ENCODE measurements around the gene ATG9A. TPM values are rescaled to one million over a fixed set of nuclear protein-coding genes. Genes with fewer than 3 reads are reported as not detected.
"Not testable (repeated sequence)": the region's sequence is repeated elsewhere in the genome, so short reads cannot be mapped to it uniquely, and the experiment has no call there.

The ATG9A gene
- total RNA-seq, 1 donor from 2014 or later = 40.6 TPM

DNA sequence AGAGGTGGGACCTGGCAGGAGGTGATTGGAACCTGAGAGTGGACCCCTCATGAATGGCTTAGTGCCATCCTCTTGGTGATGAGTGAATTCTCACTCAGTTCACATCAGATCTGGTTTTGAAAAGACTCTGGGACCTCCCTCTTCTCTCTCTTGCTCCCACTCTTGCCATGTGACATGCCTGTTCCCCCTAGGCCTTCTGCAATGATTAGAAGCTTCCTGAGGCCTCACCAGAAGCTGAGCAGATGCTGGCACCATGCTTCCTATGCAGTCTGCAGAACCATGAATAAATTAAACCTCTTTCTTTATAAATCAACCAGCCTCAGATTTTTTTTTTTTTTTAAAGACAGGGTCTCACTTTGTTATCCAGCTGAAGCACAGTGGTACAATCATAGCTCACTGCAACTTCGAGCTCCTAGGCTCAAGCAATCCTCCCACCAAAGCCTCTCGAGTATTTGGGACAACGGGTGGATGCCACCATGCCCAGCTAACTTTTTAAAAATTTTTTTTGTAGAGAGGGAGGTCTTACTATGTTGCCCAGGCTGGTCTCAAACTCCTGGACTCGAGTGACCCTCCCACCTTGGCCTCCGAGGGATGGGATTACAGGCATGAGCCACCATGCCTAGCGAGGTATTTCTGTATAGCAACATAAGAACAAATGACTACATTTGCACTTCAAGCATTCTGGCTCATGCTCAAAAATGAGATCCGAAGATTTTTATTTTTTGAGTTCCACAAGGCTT is 24.8 kb downstream of the ATG9A start:
- H3K4me3 Mint-ChIP-seq = no peak overlapping the region
- peaks cover under 1% of the 10 kb centered on the region for H3K27me3 Mint-ChIP-seq (ENCODE audit: low read depth)
- TF ChIP-seq, protein P1, sequence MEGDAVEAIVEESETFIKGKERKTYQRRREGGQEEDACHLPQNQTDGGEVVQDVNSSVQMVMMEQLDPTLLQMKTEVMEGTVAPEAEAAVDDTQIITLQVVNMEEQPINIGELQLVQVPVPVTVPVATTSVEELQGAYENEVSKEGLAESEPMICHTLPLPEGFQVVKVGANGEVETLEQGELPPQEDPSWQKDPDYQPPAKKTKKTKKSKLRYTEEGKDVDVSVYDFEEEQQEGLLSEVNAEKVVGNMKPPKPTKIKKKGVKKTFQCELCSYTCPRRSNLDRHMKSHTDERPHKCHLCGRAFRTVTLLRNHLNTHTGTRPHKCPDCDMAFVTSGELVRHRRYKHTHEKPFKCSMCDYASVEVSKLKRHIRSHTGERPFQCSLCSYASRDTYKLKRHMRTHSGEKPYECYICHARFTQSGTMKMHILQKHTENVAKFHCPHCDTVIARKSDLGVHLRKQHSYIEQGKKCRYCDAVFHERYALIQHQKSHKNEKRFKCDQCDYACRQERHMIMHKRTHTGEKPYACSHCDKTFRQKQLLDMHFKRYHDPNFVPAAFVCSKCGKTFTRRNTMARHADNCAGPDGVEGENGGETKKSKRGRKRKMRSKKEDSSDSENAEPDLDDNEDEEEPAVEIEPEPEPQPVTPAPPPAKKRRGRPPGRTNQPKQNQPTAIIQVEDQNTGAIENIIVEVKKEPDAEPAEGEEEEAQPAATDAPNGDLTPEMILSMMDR (IDR thresholded peaks at IDR 0.05; ENCODE audit: unreplicated experiment) = no peak
- peak overlapping the region; percentile 34 for H3K27ac Mint-ChIP-seq
- H3K4me1 Mint-ChIP-seq = peaks cover 18% of the 10 kb centered on the region
- DNase-seq (ENCODE audit: low spot score in 2 of 2, unreplicated experiment in 2 of 2) = no peak
- no peaks in the 10 kb centered on the region for H3K9me3 Mint-ChIP-seq
- H3K36me3 Mint-ChIP-seq = peaks cover 1% of the 10 kb centered on the region

DNA sequence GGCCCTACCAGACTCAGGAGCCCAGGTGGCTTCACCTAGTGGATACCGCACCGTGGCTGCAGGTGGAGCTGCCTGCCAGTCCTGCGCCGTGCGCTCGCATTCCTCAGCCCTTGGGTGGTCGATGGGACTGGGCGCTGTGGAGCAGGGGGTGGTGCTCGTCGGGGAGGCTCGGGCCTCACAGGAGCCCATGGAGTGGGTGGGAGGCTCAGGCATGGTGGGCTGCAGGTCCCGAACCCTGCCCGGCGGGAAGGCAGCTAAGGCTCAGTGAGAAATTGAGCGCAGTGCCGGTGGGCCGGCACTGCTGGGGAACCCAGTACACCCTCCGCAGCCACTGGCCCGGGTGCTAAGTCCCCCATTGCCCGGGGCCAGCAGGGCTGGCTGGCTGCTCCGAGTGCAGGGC is 28.1 kb downstream of the ATG9A start:
- H3K27ac Mint-ChIP-seq; H3K4me3 Mint-ChIP-seq; DNase-seq (ENCODE audit: low spot score in 2 of 2, unreplicated experiment in 2 of 2); H3K9me3 Mint-ChIP-seq; H3K4me1 Mint-ChIP-seq; H3K27me3 Mint-ChIP-seq (ENCODE audit: low read depth); H3K36me3 Mint-ChIP-seq: not testable (repeated sequence)

DNA sequence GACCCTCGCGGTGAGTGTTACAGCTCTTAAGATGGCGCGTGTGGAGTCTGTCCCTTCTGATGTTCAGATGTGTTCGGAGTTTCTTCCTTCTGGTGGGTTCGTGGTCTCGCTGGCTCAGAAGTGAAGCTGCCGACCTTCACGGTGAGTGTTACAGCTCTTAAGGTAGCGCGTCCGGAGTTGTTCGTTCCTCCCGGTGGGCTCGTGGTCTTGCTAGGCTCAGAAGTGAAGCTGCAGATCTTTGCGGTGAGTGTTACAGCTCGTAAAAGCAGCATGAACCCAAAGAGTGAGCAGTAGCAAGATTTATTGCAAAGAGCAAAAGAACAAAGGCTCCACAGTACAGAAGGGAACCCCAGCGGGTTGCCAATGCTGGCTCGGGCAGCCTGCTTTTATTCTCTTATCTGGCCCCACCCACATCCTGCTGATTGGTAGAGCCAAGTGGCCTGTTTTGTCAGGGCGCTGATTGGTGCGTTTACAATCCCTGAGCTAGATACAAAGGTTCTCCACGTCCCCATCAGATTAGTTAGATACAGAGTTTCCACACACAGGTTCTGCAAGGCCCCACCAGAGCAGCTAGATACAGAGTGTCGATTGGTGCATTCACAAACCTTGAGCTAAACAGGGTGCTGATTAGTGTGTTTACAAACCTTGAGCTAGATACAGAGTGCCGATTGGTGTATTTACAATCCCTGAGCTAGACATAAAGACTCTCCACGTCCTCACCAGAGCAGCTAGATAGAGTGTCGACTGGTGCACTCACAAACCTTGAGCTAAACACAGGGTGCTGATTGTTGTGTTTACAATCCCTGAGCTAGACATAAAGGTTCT is 28.7 kb downstream of the ATG9A start:
- H3K4me3 Mint-ChIP-seq = not testable (repeated sequence)

DNA sequence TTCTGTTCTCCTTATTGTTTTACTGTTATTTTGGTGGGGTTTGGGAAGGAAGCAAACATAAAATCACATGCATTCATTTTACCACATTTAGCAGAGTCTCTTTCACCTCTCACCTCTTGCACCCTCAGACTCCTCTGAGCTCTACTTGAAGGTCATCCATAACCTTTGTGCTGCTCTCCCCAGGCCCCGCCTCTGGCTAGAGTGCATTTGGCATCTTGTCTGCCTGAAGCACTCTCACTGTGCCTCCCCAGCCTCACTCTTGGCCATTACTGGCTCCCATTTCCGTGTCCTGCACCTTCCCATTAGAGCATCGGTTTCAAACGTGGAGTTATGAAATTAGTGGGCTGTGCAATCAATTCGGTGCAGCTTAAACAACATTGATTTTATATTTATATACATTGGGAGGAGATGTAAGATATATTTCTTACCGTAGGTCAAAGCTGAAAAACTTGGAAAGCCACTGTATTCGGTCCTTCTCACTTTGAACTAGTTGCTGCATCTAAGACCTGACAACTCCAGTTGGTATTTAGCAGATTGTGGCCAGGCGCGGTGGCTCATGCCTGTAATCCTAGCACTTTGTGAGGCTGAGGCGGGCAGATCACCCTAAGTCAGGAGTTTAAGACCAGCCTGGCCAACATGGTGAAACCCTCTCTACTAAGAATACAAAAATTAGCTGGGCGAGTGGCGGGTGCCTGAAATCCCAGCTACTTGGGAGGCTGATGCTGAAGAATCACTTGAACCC is 29.8 kb downstream of the ATG9A start:
- TF ChIP-seq, protein P1 (IDR thresholded peaks at IDR 0.05; ENCODE audit: unreplicated experiment) = no peak
- Mint-ChIP-seq H3K27me3 (ENCODE audit: low read depth) (peaks cover 15% of the 10 kb centered on the region), H3K4me1 (no peaks in the 10 kb centered on the region), H3K27ac (no peak overlapping the region), H3K4me3 (no peak overlapping the region), H3K36me3 (no peaks in the 10 kb centered on the region), H3K9me3 (no peaks in the 10 kb centered on the region)
- DNase-seq (ENCODE audit: low spot score in 2 of 2, unreplicated experiment in 2 of 2) = no peak

More for the DNA sequence above, 28.7 kb downstream of the ATG9A start:
- H3K4me1 Mint-ChIP-seq; H3K27me3 Mint-ChIP-seq (ENCODE audit: low read depth); H3K9me3 Mint-ChIP-seq; H3K27ac Mint-ChIP-seq; H3K36me3 Mint-ChIP-seq; DNase-seq (ENCODE audit: low spot score in 2 of 2, unreplicated experiment in 2 of 2): not testable (repeated sequence)

DNA sequence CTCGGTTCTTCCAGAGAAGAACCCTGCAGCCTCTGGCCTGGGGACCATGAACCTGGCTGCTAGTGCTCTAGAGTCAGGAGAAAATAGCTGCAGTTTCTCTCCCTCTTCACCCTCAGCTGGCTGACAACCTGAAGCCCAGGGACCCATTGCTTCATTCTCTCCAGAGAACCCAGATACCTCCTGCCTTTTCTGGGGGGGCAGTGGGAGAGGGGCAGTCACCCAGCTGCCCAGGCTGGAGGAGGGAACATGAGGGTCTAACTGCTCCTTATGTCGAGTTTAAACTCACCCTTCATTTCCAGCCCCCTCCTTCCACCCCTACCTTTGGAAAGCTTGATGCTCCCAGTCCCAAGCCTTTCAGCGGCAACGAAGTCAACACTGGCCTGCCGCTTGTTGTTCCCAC is 30.5 kb downstream of the ATG9A start:
- TF ChIP-seq, protein P1 (IDR thresholded peaks at IDR 0.05; ENCODE audit: unreplicated experiment) = no peak
- no peak overlapping the region for H3K4me3 Mint-ChIP-seq
- no peaks in the 10 kb centered on the region for H3K4me1 Mint-ChIP-seq
- no peaks in the 10 kb centered on the region for H3K36me3 Mint-ChIP-seq
- H3K27ac Mint-ChIP-seq = no peak overlapping the region
- H3K9me3 Mint-ChIP-seq = no peaks in the 10 kb centered on the region
- DNase-seq (ENCODE audit: low spot score in 2 of 2, unreplicated experiment in 2 of 2) = no peak
- H3K27me3 Mint-ChIP-seq (ENCODE audit: low read depth) = peaks cover 15% of the 10 kb centered on the region

DNA sequence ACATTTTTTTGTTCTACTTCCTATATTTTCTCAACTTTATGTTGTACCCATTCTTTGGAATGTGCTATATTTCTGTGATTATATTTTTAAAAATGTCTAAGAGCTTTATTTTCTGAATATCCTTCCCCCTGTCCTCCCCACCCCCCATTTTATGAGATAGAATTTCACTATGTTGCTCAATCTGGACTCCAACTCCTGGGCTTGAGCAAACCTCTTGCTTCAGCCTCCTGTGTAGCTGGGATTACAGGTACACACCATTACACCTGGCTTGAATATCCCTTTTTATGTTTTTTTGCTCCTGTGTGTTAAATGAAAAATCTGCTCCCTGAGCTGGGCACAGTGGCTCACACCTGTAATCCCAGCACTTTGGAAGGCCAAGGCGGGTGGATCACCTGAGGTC is 32.0 kb downstream of the ATG9A start:
- H3K9me3 Mint-ChIP-seq = no peaks in the 10 kb centered on the region
- H3K4me3 Mint-ChIP-seq = no peak overlapping the region
- H3K27ac Mint-ChIP-seq = no peak overlapping the region
- TF ChIP-seq, protein P1 (IDR thresholded peaks at IDR 0.05; ENCODE audit: unreplicated experiment) = no peak
- no peak for DNase-seq (ENCODE audit: low spot score in 2 of 2, unreplicated experiment in 2 of 2)
- peaks cover 15% of the 10 kb centered on the region for H3K27me3 Mint-ChIP-seq (ENCODE audit: low read depth)
- H3K36me3 Mint-ChIP-seq = no peaks in the 10 kb centered on the region
- no peaks in the 10 kb centered on the region for H3K4me1 Mint-ChIP-seq
